ENCODE results near the gene TMEM165. TPM values are rescaled to one million over a fixed set of nuclear protein-coding genes. Genes with fewer than 3 reads are reported as not detected.

The TMEM165 gene
- total and polyA plus RNA-seq, 2 donors (not counting 1 experiment from before 2014, with no cell fraction given) = 26.3 to 110 TPM

DNA sequence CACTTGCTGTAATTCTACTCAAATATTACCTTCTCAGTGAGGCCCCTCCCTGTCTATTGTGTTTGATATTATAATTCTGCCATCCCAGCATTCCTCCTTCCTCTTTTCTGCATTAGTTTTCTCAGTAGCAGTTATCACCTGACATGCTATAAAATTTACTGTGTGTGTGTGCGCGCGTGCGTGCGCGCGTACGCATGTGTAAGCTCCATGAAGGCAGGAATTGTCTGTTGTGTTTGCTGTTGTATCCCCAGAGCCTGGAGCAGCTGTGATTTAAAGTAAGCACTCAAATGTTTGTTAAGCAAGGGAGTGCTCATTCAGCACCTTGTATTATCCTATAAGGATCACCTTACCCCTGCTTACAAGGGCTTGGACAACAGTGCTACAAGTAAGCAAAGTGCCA is 41.1 kb upstream of the TMEM165 start:
- intact Hi-C loops (cut with micrococcal nuclease) = no loop called here

GRCh38 chr4:55355555-55355954 is 40.2 kb upstream of the TMEM165 start:
- peaks cover 12% of the 10 kb centered on the region for H3K4me1 Mint-ChIP-seq
- CTCF ChIA-PET = interaction anchor here (2.3 kb wide), 1 partner anchor 9 kb away, joined by 13 read pairs; the partner anchor contains the start of gene SRD5A3
- H2AFZ ChIP-seq (ENCODE audit: insufficient read depth, low read depth, low read length, poor library complexity, severe bottlenecking) = no peak overlapping the region
- no peaks in the 10 kb centered on the region for H3K9me3 Mint-ChIP-seq (ENCODE audit: insufficient read depth)
- ATAC-seq (ENCODE audit: low read depth) (no peak), DNase-seq (no peak)
- no peaks in the 10 kb centered on the region for H4K20me1 ChIP-seq (ENCODE audit: control insufficient read depth, insufficient read depth, low read length, poor library complexity, severe bottlenecking)
- H3K4me3 Mint-ChIP-seq = no peak overlapping the region
- peaks cover 5 to 8% of the 10 kb centered on the region in 2 donors for H3K4me1 ChIP-seq (ENCODE audit: control insufficient read depth in 2 of 2, insufficient read depth in 2 of 2, low read length in 2 of 2)
- no peak overlapping the region for H3K27ac ChIP-seq (ENCODE audit: low read length in 2 of 2)
- no CpG with 5 or more reads among the region's 6 CpGs for WGBS (ENCODE audit: insufficient coverage)
- POLR2A ChIA-PET = no interaction called here
- H3K27ac Mint-ChIP-seq = no peak overlapping the region
- TF ChIP-seq CTCF (IDR thresholded peaks at IDR 0.05) (no peak), EZH2 (IDR thresholded peaks at IDR 0.05; ENCODE audit: borderline replicate concordance, insufficient read depth, low read depth, low read length, poor library complexity, severe bottlenecking) (no peak)
- H3K79me2 ChIP-seq (ENCODE audit: control insufficient read depth, insufficient read depth, low read length) = no peaks in the 10 kb centered on the region
- no peaks in the 10 kb centered on the region for H3K36me3 ChIP-seq (replicated peaks in 1 of 2; ENCODE audit: control extremely low read depth in 1 of 2, control insufficient read depth in 1 of 2, extremely low read depth in 1 of 2, insufficient read depth in 2 of 2, low read length in 1 of 2)
- intact Hi-C loops (cut with micrococcal nuclease) = no loop called here
- no peak overlapping the region for H3K9ac ChIP-seq (ENCODE audit: low read length)
- peaks cover 0 to 5% (median 0%) of the 10 kb centered on the region in 3 donors for H3K9me3 ChIP-seq (ENCODE audit: control extremely low read depth in 1 of 3, control insufficient read depth in 2 of 3, insufficient read depth in 1 of 3, low read length in 2 of 3)
- H3K4me3 ChIP-seq (ENCODE audit: control extremely low read depth in 1 of 5, extremely low read depth in 1 of 5, insufficient read depth in 1 of 5, low read depth in 2 of 5, low read length in 4 of 5) = no peak overlapping the region
- H3K4me2 ChIP-seq (replicated peaks; ENCODE audit: low read depth, low read length, poor library complexity, severe bottlenecking) = no peak overlapping the region
- H3K27me3 ChIP-seq (replicated peaks in 1 of 4; ENCODE audit: control extremely low read depth in 1 of 4, control insufficient read depth in 3 of 4, insufficient read depth in 4 of 4, low read length in 3 of 4) = no peaks in the 10 kb centered on the region
- no peaks in the 10 kb centered on the region for H3K27me3 Mint-ChIP-seq

More for the DNA sequence above, 41.1 kb upstream of the TMEM165 start:
- Histone ChIP-seq H3K27me3 (replicated peaks in 1 of 4; ENCODE audit: control extremely low read depth in 1 of 4, control insufficient read depth in 3 of 4, insufficient read depth in 4 of 4, low read length in 3 of 4) (no peaks in the 10 kb centered on the region), H3K36me3 (replicated peaks in 1 of 2; ENCODE audit: control extremely low read depth in 1 of 2, control insufficient read depth in 1 of 2, extremely low read depth in 1 of 2, insufficient read depth in 2 of 2, low read length in 1 of 2) (no peaks in the 10 kb centered on the region), H3K79me2 (ENCODE audit: control insufficient read depth, insufficient read depth, low read length) (no peaks in the 10 kb centered on the region), H3K4me3 (ENCODE audit: control extremely low read depth in 1 of 5, extremely low read depth in 1 of 5, insufficient read depth in 1 of 5, low read depth in 2 of 5, low read length in 4 of 5) (no peak overlapping the region), H3K4me2 (replicated peaks; ENCODE audit: low read depth, low read length, poor library complexity, severe bottlenecking) (no peak overlapping the region), H4K20me1 (ENCODE audit: control insufficient read depth, insufficient read depth, low read length, poor library complexity, severe bottlenecking) (no peaks in the 10 kb centered on the region), H2AFZ (ENCODE audit: insufficient read depth, low read depth, low read length, poor library complexity, severe bottlenecking) (no peak overlapping the region), H3K9ac (ENCODE audit: low read length) (no peak overlapping the region), H3K27ac (ENCODE audit: low read length in 2 of 2) (no peak overlapping the region), H3K4me1 (ENCODE audit: control insufficient read depth in 2 of 2, insufficient read depth in 2 of 2, low read length in 2 of 2) (peaks cover 5 to 8% of the 10 kb centered on the region in 2 donors), H3K9me3 (ENCODE audit: control extremely low read depth in 1 of 3, control insufficient read depth in 2 of 3, insufficient read depth in 1 of 3, low read length in 2 of 3) (peaks cover 0 to 5% (median 0%) of the 10 kb centered on the region in 3 donors)
- Mint-ChIP-seq H3K4me1 (peaks cover 12% of the 10 kb centered on the region), H3K27me3 (no peaks in the 10 kb centered on the region), H3K4me3 (no peak overlapping the region), H3K27ac (no peak overlapping the region), H3K9me3 (ENCODE audit: insufficient read depth) (no peaks in the 10 kb centered on the region)
- ChIA-PET CTCF (interaction anchor here (2.3 kb wide), 1 partner anchor 8 kb away, joined by 13 read pairs; the partner anchor contains the start of gene SRD5A3), POLR2A (no interaction called here)
- WGBS (ENCODE audit: insufficient coverage) = 100% methylated on average over 3 of the region's 8 CpGs
- ATAC-seq (ENCODE audit: low read depth) (no peak), DNase-seq (no peak)
- TF ChIP-seq CTCF (IDR thresholded peaks at IDR 0.05) (no peak), EZH2 (IDR thresholded peaks at IDR 0.05; ENCODE audit: borderline replicate concordance, insufficient read depth, low read depth, low read length, poor library complexity, severe bottlenecking) (no peak)

All from B cell (primary cell).